Erythroblast (primary cell): ENCODE measurements around the gene G2E3.

Experiments
- GATA1 ChIP-seq: IDR thresholded peaks from 2 replicates; pipeline ENCODE4 v1.6.1; 2011; ENCODE audit warnings: low read depth, mild to moderate bottlenecking, control low read depth, low read length, moderate library complexity
- POLR2A ChIP-seq: IDR thresholded peaks from 2 replicates; pipeline ENCODE4 v1.6.1; 2011; ENCODE audit warnings: mild to moderate bottlenecking, low read length

DNA sequence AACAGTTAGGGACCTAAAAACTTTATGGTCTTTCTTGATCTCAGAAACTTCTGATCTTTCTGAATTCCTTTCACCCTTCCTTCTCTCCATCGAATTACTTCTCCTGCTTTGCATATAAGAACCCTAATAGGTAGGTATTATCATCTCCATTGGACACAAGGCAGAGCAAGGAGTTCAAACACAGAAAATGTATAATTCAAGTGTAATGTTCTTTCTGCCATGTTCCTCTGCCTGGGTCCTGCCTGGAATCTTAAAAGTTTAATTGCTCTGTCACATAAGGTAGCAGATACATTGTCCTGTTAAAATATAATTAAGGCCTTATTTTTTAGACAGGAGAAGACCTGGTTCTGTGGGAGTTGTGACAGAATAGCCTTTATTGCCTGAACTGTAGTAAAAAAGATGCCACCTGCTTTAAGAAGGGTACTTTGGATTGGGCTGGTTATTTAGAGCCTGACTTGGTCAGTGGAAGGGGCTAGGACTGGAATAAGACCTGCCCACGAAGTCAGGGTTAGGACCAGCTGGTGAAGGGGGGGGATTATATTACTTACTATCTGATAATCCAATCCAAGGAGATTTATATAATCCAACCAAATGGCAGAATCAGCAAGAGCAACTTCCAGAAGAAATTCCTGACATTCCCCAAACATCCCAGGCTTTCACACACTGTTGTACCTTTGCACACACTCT is 10.4 kb downstream of the G2E3 start:
- no peak for TF ChIP-seq POLR2A
- no peak for TF ChIP-seq GATA1
